Activated gamma-delta T cell treated with Interleukin-2 at 50 U/mL for 16 hours (primary cell): ENCODE measurements around the gene NHERF2.
"Not testable (repeated sequence)": the region's sequence is repeated elsewhere in the genome, so short reads cannot be mapped to it uniquely, and the experiment has no call there.

Source experiments
- DNase-seq: peaks from one replicate; pipeline ENCODE4 v3.0.0-alpha.2; 2020

NHERF2 gene

GRCh38 chr16:2028620-2029220 is 2.0 kb downstream of the NHERF2 start:
- no peak for DNase-seq

GRCh38 chr16:2029350-2029749 is 2.6 kb downstream of the NHERF2 start:
- DNase-seq: no peak

GRCh38 chr16:2030036-2030435 is 3.3 kb downstream of the NHERF2 start:
- DNase-seq: no peak

- DNase-seq: no peak
Measured at GRCh38 chr16:2031081-2031577, 4.4 kb downstream of the NHERF2 start.

GRCh38 chr16:2032285-2033056 is 5.8 kb downstream of the NHERF2 start:
- no peak for DNase-seq

GRCh38 chr16:2033057-2033908 is 6.6 kb downstream of the NHERF2 start:
- DNase-seq: no peak

GRCh38 chr16:2033909-2034695 is 7.4 kb downstream of the NHERF2 start:
- DNase-seq: not testable (repeated sequence)

- no peak for DNase-seq
Measured at GRCh38 chr16:2034696-2035430, 8.2 kb downstream of the NHERF2 start.

- DNase-seq: no peak
Measured at GRCh38 chr16:2035431-2036199, 8.9 kb downstream of the NHERF2 start.

- no peak for DNase-seq
Measured at GRCh38 chr16:2036200-2036966, 9.7 kb downstream of the NHERF2 start.

- no peak for DNase-seq
Measured at GRCh38 chr16:2037115-2037514, 10.4 kb downstream of the NHERF2 start.

- DNase-seq: no peak
Measured at GRCh38 chr16:2037647-2038381, 11.1 kb downstream of the NHERF2 start.

GRCh38 chr16:2038382-2039231 is 11.9 kb downstream of the NHERF2 start:
- no peak for DNase-seq

- no peak for DNase-seq
Measured at GRCh38 chr16:2039274-2040031, 12.8 kb downstream of the NHERF2 start.

- no peak for DNase-seq
Measured at GRCh38 chr16:2040041-2040786, 13.5 kb downstream of the NHERF2 start.

- DNase-seq: no peak
Measured at GRCh38 chr16:2040787-2041522, 14.3 kb downstream of the NHERF2 start.
